Fibroblast of lung (primary cell): ENCODE data around the gene ARTN.

ENCODE experiments used
- EZH2 ChIP-seq: IDR thresholded peaks from 2 replicates; pipeline ENCODE4 v1.5.1; 2012; ENCODE audit warnings: low read length, control low read depth, mild to moderate bottlenecking; ENCODE audit errors: missing control alignments
- TF ChIP-seq, protein P1 (sequence below), 2 donors: IDR thresholded peaks in 1 of 2; conservative IDR thresholded peaks in 1 of 2; 1 replicate in 1 of 2; 2 replicates in 1 of 2; pipeline ENCODE4 v1.5.1; 2011 to 2012; ENCODE audit warnings: low read length in 2 of 2, control low read depth in 1 of 2, inconsistent platforms in 1 of 2, low read depth in 1 of 2, mild to moderate bottlenecking in 1 of 2

- no peak for TF ChIP-seq EZH2
- TF ChIP-seq, protein P1, sequence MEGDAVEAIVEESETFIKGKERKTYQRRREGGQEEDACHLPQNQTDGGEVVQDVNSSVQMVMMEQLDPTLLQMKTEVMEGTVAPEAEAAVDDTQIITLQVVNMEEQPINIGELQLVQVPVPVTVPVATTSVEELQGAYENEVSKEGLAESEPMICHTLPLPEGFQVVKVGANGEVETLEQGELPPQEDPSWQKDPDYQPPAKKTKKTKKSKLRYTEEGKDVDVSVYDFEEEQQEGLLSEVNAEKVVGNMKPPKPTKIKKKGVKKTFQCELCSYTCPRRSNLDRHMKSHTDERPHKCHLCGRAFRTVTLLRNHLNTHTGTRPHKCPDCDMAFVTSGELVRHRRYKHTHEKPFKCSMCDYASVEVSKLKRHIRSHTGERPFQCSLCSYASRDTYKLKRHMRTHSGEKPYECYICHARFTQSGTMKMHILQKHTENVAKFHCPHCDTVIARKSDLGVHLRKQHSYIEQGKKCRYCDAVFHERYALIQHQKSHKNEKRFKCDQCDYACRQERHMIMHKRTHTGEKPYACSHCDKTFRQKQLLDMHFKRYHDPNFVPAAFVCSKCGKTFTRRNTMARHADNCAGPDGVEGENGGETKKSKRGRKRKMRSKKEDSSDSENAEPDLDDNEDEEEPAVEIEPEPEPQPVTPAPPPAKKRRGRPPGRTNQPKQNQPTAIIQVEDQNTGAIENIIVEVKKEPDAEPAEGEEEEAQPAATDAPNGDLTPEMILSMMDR (conservative IDR thresholded peaks at IDR 0.05 in 1 of 2, IDR thresholded peaks at IDR 0.05 in 1 of 2; ENCODE audit: low read depth in 1 of 2, low read length in 2 of 2), result no peak
Measured at GRCh38 chr1:43947874-43948437, 14.4 kb downstream of the ARTN start.
